Fibroblast of peridontal ligament (primary cell): ENCODE data around the gene ACAP1.
"Not testable (repeated sequence)": the region's sequence is repeated elsewhere in the genome, so short reads cannot be mapped to it uniquely, and the experiment has no call there.

Source experiments
- DNase-seq: peaks from one replicate; pipeline ENCODE4 v3.0.0-alpha.2; 2010; ENCODE audit errors: extremely low read depth

The ACAP1 gene

GRCh38 chr17:7354262-7354843, 18.0 kb downstream of the ACAP1 start:
- DNase-seq, result peak; percentile 26

GRCh38 chr17:7355053-7355452, 18.7 kb downstream of the ACAP1 start, which contains the start of gene TMEM95:
Gene TMEM95 (plus strand): TSS chr17:7355156. CDS start chr17:7355205, 49 bp downstream.
- no peak for DNase-seq

DNA sequence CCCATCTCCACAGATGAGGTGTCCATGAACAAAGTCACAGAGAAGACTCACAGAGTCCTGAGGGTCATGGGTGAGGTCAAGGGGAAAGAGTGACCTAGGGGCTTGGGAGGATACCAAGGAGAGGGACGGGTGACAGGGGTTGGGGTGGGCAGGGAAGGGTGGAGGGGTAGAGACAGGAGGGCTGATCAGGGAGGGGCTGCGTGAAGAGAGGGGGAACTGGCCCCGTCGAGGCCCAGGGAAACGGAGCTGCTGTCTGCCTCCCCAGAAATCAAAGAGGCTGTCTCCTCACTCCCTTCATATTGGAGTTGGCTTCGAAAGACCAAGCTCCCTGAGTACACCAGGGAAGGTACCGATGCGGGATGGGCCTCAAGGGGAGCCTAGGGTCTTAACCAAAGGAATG, 19.2 kb downstream of the ACAP1 start:
- no peak for DNase-seq

- peak; percentile 37 for DNase-seq
Measured at GRCh38 chr17:7356072-7356549, 19.8 kb downstream of the ACAP1 start.

DNA sequence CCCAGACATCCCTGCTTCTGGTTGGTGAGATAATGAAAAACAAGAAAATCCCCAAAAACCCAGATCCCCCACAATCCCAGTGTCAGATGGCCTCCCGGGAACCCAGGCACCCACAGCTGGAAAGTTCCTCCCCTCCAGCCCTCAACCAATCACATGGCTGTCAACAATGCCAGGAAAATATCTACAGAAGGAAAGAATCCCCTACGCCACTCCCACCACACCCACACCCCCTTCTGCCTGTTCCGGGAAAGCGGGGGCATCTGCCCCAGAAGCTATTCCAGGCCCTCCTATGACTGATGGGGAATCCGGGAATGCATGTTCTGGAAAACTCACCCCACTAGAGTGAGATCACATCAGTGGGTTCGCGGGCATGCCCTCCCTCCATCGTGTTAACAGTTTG, 20.4 kb downstream of the ACAP1 start:
- no peak for DNase-seq

DNA sequence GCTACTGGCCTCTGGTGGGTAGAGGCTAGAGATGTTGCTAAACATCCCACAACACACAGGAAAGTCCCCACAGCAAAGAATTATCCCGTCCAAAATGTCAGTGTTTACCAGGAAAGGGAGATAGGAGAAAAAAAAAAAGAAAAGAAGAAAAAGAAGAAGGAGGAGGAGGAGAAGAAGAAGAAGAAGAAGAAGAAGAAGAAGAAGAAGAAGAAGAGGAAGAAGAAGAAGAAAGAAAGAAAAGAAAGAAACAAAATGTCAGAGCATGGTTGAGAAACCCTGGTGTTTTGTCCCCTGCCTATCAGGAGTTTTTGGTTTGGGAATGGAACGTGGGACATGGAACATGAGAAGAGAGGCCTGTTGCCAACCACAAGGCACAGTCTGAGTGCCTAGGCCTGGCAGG, 21.1 kb downstream of the ACAP1 start:
- DNase-seq, result no peak

GRCh38 chr17:7361906-7362305, 25.6 kb downstream of the ACAP1 start:
- DNase-seq, result no peak

GRCh38 chr17:7363311-7363710, 27.0 kb downstream of the ACAP1 start:
- DNase-seq, result no peak

DNA sequence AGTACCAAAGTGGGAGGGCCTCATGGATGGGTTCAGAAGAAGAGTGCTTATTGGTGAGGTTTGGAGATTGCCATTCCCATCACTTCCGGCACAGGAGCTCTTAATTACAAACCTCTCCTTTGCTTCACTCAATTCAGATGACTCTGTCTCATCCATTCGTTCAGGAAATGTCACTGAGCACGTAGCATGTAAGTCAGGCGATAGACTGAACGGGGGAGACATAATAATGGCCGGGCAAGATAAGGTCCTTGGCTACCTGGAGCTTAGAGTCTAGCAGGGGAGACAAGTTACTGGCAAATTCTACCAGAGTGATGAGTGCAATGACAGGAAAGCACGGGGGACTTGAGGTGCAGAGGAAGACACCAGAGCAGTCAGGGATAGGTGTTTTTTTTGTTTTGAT, 29.6 kb downstream of the ACAP1 start:
- not testable (repeated sequence) for DNase-seq

GRCh38 chr17:7367083-7367482, 30.8 kb downstream of the ACAP1 start:
- DNase-seq, result no peak

GRCh38 chr17:7367918-7368598, 31.7 kb downstream of the ACAP1 start:
- no peak for DNase-seq

- not testable (repeated sequence) for DNase-seq
Measured at GRCh38 chr17:7368599-7368994, 32.3 kb downstream of the ACAP1 start.

DNA sequence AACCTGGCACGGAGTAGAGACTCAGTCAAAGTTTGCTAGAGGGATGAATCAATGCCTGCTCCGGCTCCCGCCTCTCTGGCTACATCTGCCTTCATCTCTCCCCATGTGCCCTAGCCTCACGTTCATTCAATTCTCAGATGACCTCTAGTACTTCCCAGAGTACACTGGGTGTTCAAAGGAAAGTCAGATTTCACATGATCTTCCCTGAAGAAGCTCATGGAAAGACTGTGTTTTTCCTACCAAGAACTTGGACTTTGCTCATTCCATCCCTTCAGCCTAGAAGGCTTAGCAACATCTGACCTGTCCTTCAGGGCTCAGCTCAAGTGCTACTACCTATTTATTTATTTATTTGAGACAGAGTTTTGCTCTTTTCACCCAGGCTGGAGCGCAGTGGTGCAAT, 33.5 kb downstream of the ACAP1 start:
- DNase-seq, result no peak

GRCh38 chr17:7370853-7371252, 34.5 kb downstream of the ACAP1 start:
- no peak for DNase-seq

DNA sequence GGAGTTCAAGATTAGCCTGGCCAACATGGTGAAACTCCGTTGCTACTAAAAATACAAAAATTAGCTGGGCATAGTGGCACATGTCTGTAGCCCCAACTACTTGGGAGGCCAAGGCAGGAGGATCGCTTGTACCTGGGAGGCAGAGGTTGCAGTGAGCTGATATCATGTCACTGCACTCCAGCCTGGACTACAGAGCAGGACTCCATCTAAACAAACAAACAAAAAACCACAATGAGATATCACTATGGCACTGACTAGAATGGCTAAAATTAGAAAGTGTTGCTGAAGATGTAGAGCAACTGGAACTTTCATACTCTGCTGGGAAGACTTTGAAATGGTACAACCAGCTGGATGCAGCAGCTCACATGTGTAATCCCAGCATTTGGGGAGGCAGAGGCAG, 38.0 kb downstream of the ACAP1 start:
- no peak for DNase-seq

DNA sequence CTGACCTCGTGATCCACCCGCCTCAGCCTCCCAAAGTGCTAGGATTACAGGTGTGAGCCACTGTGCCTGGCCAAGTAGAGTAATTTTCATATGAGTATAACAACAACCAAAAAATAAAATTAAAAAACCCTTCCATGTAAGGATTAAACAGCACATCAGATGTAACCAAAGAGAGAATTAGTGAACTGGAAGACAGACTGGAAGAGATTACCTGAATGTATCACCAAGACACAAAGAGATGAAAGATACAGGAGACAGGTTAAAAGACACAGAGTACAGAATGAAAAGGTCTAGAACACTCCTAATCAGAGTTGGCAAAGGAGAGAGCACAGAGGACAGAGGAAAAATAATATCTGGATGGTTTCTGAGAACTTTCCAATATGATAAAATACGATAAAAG, 42.8 kb downstream of the ACAP1 start:
- no peak for DNase-seq

DNA sequence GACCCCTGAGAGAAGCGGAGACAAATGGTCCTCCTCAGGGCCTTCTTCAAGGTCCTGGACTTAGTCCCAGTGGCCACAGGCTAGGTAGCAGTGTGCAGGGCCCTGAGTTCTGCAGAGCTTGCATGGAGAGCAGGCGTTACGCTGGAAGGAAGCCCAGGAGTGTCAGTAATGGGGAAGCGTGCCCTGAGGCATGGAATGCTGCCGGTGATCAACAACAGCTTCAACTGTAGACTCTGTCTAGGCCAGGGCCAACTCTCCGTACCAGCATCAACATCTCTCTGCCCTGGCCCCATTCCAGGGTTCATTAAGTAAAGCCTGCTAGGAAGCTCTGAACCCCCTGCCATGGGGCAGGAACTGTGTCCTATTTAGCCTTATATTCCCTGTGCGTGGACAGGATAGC, 44.0 kb downstream of the ACAP1 start:
- DNase-seq, result peak; percentile 38

DNA sequence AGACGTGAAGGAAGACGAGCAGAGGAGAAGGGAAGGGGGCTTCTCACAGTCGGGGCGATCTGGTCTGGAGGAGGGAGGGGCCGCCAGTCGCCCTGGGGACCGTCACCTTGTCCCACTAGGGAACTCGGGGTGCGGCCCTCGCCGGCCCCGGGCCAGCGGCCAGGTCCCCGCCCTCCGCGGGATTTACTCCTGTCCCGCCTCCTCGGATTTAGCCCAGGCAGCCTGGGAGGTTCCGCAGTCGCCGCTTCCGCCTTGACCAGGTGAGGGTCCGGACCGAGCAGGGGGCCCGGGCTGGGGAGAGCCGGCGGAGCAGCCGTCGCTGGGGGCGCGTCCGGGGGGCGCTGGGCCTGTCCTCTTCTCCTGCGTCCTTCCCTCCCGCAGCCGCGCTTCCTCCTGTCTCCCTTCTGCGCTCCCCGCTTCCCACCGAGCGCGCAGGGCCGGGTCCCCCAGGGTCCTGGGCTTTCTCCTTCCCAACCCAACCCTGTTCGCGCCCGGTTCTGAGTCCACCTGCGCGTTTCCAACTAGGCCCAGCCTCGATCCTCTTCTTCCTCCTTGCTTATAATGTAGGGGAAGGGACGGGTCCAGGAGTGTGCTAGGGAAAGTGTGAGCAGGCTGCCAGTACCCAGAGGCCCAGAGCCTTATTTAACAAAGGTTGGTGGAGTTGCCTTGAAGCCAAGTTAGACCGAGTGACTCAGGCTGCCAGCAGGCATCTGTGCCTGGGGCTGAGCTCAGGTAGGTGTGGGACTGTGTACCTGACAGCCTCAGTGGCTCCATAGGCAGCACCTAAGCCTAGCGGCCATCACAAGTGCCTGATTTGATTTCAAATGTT, 44.7 kb downstream of the ACAP1 start, which contains the start of gene TNK1:
TSS of gene TNK1 (plus strand) at position 235 of the 829 bp plus-strand sequence. CDS start 1,838 bp downstream, outside the sequence.
- no peak for DNase-seq

DNA sequence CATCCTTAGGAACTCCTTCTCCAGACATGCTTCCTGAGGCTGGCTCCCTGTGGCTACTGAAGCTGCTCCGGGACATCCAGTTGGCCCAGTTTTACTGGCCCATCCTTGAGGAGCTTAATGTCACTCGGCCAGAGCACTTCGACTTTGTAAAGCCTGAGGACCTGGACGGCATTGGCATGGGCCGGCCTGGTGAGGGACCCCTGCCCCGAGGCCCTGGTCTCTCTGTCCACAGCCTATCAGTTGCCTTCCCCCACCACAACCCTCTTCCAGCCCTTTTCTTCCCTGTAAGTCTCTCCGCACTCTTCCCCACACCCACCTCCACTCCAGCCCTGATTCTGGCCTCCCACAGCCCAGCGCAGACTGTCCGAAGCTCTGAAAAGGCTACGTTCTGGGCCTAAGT, 46.6 kb downstream of the ACAP1 start:
- DNase-seq, result no peak

DNA sequence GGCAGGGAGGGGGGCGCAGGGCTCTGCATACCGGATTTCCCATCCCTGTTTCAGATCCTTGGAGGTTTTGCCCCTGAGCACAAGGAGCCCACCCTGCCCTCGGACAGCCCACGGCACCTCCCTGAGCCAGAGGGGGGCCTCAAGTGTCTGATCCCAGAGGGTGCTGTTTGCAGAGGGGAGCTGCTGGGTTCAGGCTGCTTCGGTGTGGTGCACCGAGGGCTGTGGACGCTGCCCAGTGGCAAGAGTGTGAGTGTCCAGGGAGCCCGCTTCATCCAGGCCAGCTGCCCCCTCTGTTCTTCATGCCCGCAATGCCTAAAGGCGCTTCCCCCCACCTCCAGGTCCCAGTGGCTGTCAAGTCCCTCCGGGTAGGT, 47.0 kb downstream of the ACAP1 start:
- no peak for DNase-seq

GRCh38 chr17:7383742-7384488, 47.6 kb downstream of the ACAP1 start:
- no peak for DNase-seq
